ENCODE results near the gene GABRD.

Gene GABRD

GRCh38 chr1:2079396-2080085 lies 60.4 kb downstream of the GABRD start:
- Mint-ChIP-seq H3K36me3 (peaks cover 56% of the 10 kb centered on the region), H3K27ac (no peak overlapping the region), H3K4me3 (no peak overlapping the region), H3K9me3 (peaks cover 13% of the 10 kb centered on the region), H3K27me3 (no peaks in the 10 kb centered on the region), H3K4me1 (no peaks in the 10 kb centered on the region)
- no peak for ATAC-seq

- Mint-ChIP-seq H3K4me1 (no peaks in the 10 kb centered on the region), H3K36me3 (peaks cover 50% of the 10 kb centered on the region), H3K27me3 (no peaks in the 10 kb centered on the region), H3K27ac (no peak overlapping the region), H3K9me3 (peaks cover 13% of the 10 kb centered on the region), H3K4me3 (no peak overlapping the region)
- ATAC-seq, result no peak
These were observed 61.0 kb downstream of the GABRD start for GRCh38 chr1:2080140-2080539.

All from stimulated activated memory B cell treated with anti-CD40 and anti-IgM and Interleukin-4, amounts not matched to agents 10 μg/mL and 1 μg/mL and 100 μg/mL, for 72 hours (primary cell).